Stomach (tissue), 9 donors: Measurements from ENCODE around the gene DRD3. TPM values are rescaled to one million over a fixed set of nuclear protein-coding genes. Genes with fewer than 3 reads are reported as not detected.

ENCODE experiments used
- DNase-seq, 2 donors: peaks; one replicate each; pipeline versions ENCODE4 v3.0.0 to v3.0.0-alpha.2; 2013 to 2019
- H3K27ac ChIP-seq, 5 donors: fragments of 200-600 bp in 4 of 5; sonication (generic) in 4 of 5; one replicate each; pipeline ENCODE4 v1.5.1; 2013 to 2019; ENCODE audit warnings: mild to moderate bottlenecking in 1 of 5, moderate library complexity in 1 of 5
- H3K27me3 ChIP-seq, 3 donors: fragments of 200-600 bp; sonication (generic); one replicate each; pipeline ENCODE4 v1.5.1; 2017 to 2019; ENCODE audit warnings: mixed run types in 1 of 3
- H3K36me3 ChIP-seq, 4 donors: fragments of 200-600 bp; sonication (generic); 1 replicate in 3 of 4; 2 replicates in 1 of 4; pipeline ENCODE4 v1.5.1; 2016 to 2019
- H3K4me1 ChIP-seq, 4 donors: fragments of 200-600 bp; sonication (generic); one replicate each; pipeline ENCODE4 v1.5.1; 2016 to 2019
- H3K4me3 ChIP-seq, 4 donors: fragments of 200-600 bp; sonication (generic) in 3 of 4; one replicate each; pipeline ENCODE4 v1.5.1; 2016 to 2019; ENCODE audit warnings: mild to moderate bottlenecking in 1 of 4
- H3K9me3 ChIP-seq, 4 donors: fragments of 200-600 bp; sonication (generic); one replicate each; pipeline ENCODE4 v1.5.1; 2016 to 2019
- EP300 ChIP-seq: sonication (generic); formaldehyde crosslinking; IDR thresholded peaks from one replicate; pipeline ENCODE4 v1.6.1; 2017; ENCODE audit warnings: antibody characterized with exemption
- POLR2A ChIP-seq, 4 donors: fragments of 450-650 bp; IDR thresholded peaks; one replicate each; pipeline ENCODE4 v1.6.1; 2016; ENCODE audit warnings: antibody characterized with exemption in 4 of 4, control low read depth in 2 of 4, mild to moderate bottlenecking in 1 of 4, moderate library complexity in 1 of 4
- POLR2AphosphoS5 ChIP-seq, 3 donors: sonication (generic); formaldehyde crosslinking; IDR thresholded peaks; one replicate each; pipeline ENCODE4 v1.6.1; 2016; ENCODE audit warnings: antibody characterized with exemption in 3 of 3
- WGBS, 5 donors: extraction: QIAGEN DNeasy Blood & Tissue Kit in 3 of 5; methylation state at CpG; one replicate each; pipeline versions ENCODE4 v1.1.5 to v1.1.7; 2013 to 2018; 5-methylcytosine and 5-hydroxymethylcytosine counted together
- intact Hi-C: fragments of 100-400 bp; cut with DNase I; formaldehyde crosslinking; loops from one replicate; pipeline ENCODE4 v1.15.1; 2023; ENCODE audit warnings: low total_unique reads
- polyA plus RNA-seq, 3 donors: library from polyadenylated mRNA; stranded (reverse); fragments of 200-250 nt; gene quantifications; one replicate each; pipeline ENCODE4 v1.2.3, GENCODE V29; 2013
- total RNA-seq, 5 donors: library from RNA; depleted of rRNA; stranded (reverse); fragments of >200 nt; gene quantifications; one replicate each; pipeline versions ENCODE4 v1.1.0 to v1.2.3, GENCODE V29; 2014 to 2016
- TF ChIP-seq, protein P1 (sequence below), 7 experiments: fragments of 450-650 bp in 4 of 7; fragments of 200-600 bp in 3 of 7; sonication (generic) in 3 of 7; IDR thresholded peaks; one replicate each; pipeline ENCODE4 v1.5.1; 2016 to 2019; ENCODE audit warnings: antibody characterized with exemption in 7 of 7, control low read depth in 2 of 7, mild to moderate bottlenecking in 1 of 7
- donor health status: healthy with polysubstance abuse.
- donor health status: Bipolar disorder and iron deficiency.
- donor health status: healthy.

Gene DRD3
- total and polyA plus RNA-seq, 8 donors: not detected

DNA sequence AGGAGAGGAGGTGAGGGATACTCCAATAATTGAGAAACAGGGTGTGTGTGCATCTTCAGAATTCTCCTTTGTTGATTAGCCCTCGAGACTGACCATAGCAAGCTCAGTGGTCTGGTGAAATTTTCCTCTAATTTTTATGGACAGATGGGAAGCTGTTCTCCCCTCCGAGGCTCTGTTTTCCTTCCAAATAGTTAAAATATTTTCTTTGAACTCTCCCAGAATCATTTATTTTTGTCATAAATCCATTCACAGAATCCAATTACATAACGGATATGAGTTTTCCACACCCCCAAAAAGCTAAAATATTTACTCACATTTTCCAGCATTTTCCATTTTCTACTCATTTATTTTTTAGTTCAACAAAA, 85.9 kb downstream of the DRD3 start:
- no peak overlapping the region for H3K4me3 ChIP-seq
- H3K36me3 ChIP-seq: peaks cover 0 to 10% (median 0%) of the 10 kb centered on the region in 4 donors
- H3K27me3 ChIP-seq: no peaks in the 10 kb centered on the region
- TF ChIP-seq EP300 (no peak), POLR2AphosphoS5 (IDR thresholded peaks at IDR 0.05) (no peak), POLR2A (IDR thresholded peaks at IDR 0.05) (no peak)
- TF ChIP-seq, protein P1, sequence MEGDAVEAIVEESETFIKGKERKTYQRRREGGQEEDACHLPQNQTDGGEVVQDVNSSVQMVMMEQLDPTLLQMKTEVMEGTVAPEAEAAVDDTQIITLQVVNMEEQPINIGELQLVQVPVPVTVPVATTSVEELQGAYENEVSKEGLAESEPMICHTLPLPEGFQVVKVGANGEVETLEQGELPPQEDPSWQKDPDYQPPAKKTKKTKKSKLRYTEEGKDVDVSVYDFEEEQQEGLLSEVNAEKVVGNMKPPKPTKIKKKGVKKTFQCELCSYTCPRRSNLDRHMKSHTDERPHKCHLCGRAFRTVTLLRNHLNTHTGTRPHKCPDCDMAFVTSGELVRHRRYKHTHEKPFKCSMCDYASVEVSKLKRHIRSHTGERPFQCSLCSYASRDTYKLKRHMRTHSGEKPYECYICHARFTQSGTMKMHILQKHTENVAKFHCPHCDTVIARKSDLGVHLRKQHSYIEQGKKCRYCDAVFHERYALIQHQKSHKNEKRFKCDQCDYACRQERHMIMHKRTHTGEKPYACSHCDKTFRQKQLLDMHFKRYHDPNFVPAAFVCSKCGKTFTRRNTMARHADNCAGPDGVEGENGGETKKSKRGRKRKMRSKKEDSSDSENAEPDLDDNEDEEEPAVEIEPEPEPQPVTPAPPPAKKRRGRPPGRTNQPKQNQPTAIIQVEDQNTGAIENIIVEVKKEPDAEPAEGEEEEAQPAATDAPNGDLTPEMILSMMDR (IDR thresholded peaks at IDR 0.05): no peak
- no peaks in the 10 kb centered on the region for H3K9me3 ChIP-seq
- H3K4me1 ChIP-seq: no peaks in the 10 kb centered on the region
- intact Hi-C loops: no loop called here
- WGBS, 5 donors: 31 to 42% (median 36%) methylated on average over 3 of the region's 3 CpGs
- H3K27ac ChIP-seq: no peak overlapping the region
- DNase-seq: no peak

DNA sequence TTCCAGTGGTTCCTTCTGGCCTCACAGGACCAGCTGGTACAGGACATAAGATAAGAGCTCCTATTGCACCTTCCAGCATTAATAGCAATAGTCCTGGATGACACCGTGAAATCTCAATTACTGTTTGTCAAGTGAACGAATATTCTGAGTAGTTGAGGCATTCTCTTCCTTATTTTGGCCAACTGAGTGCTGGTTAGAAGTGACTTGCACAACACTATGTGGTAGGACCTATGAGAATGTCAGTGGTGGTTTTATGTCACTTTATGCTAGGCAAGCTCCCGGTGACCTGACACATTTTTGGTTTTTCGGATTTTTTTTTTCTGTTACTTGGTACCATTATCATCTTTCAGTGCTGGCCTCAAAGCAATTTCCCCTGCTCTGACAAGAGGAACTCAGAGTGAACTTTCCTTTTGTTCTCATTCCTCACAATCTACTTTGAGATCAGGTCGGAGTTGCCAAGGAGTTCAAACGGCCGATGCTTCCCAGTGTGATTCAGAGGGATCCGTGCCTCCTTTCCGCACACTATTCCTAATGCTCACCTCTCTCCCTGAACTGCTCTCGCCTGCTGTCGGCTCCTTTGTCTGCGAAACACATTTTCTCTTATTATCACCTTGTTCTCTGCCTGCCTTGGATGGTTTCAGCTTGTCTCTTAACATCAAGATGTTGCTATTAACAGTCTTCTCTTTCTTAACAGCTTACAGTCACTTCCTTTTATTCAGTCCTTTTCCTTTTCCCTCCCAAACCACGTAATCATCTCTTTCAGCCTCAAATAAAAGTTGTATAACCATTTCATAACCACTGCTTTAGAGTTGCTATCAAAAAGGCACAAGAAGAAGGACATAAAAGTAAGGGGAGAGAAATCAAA, 86.5 kb downstream of the DRD3 start:
- Histone ChIP-seq H3K4me3 (no peak overlapping the region), H3K27ac (no peak overlapping the region), H3K27me3 (no peaks in the 10 kb centered on the region), H3K9me3 (no peaks in the 10 kb centered on the region), H3K36me3 (peaks cover 0 to 16% (median 5%) of the 10 kb centered on the region in 4 donors), H3K4me1 (no peaks in the 10 kb centered on the region)
- WGBS, 5 donors: 33 to 45% (median 36%) methylated on average over 13 of the region's 13 CpGs
- TF ChIP-seq POLR2AphosphoS5 (IDR thresholded peaks at IDR 0.05) (no peak), POLR2A (IDR thresholded peaks at IDR 0.05) (no peak)
- intact Hi-C loops: no loop called here
- no peak for DNase-seq

DNA sequence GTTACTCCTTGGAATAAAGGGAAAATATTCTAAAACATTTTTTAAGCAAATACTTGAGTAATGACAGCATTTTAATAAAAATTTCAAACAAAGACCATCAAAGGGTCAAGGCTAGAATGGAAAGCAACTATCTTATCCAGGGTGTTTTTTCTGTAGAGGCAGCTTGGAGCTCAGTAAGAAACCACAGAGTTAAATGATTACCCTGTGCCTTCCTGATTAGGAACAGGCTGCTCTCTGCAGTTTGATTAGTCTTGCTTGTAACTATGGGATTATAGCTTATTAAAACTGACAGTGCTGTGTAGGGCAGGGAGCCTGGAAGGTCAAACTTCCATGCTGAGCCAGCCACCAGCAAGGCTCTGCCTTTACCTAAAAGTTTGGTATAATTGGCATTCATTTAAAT, 89.2 kb downstream of the DRD3 start:
- H3K27ac ChIP-seq: no peak overlapping the region
- H3K27me3 ChIP-seq: no peaks in the 10 kb centered on the region
- no peak for TF ChIP-seq EP300
- TF ChIP-seq POLR2AphosphoS5 (IDR thresholded peaks at IDR 0.05): no peak
- TF ChIP-seq, protein P1 (IDR thresholded peaks at IDR 0.05): no peak
- no peak for TF ChIP-seq POLR2A (IDR thresholded peaks at IDR 0.05)
- no peak for DNase-seq
- H3K4me3 ChIP-seq: no peak overlapping the region
- intact Hi-C loops: no loop called here
- H3K4me1 ChIP-seq: no peaks in the 10 kb centered on the region
- no peaks in the 10 kb centered on the region for H3K9me3 ChIP-seq
- peaks cover 18 to 43% (median 32%) of the 10 kb centered on the region in 4 donors for H3K36me3 ChIP-seq

DNA sequence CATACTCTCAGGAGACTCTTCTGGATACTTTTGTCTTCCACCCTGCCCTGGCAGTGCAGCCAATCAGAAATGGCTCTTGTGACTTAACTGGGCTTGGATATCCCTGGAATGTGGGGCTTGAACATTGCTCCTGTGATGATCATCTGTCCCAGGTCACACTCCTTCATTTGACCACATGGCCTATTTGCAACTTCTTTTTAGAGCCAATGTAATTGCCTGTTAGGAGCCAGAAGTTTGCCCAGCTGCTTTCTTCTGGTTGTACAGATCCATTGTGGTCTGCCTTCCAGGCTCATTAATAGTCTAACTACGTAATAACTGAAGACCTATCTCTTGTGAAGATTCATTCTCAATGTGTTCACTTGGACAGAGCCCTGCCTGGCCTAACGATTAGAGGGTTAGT, 92.5 kb downstream of the DRD3 start:
- DNase-seq: no peak
- WGBS, 5 donors: 93 to 100% (median 96%) methylated on average over 2 of the region's 2 CpGs
- Histone ChIP-seq H3K9me3 (no peaks in the 10 kb centered on the region), H3K4me1 (no peaks in the 10 kb centered on the region), H3K36me3 (peaks cover 21 to 73% (median 63%) of the 10 kb centered on the region in 4 donors), H3K4me3 (no peak overlapping the region), H3K27me3 (no peaks in the 10 kb centered on the region), H3K27ac (no peak overlapping the region)
- intact Hi-C loops: no loop called here
- TF ChIP-seq, protein P1 (IDR thresholded peaks at IDR 0.05): no peak

DNA sequence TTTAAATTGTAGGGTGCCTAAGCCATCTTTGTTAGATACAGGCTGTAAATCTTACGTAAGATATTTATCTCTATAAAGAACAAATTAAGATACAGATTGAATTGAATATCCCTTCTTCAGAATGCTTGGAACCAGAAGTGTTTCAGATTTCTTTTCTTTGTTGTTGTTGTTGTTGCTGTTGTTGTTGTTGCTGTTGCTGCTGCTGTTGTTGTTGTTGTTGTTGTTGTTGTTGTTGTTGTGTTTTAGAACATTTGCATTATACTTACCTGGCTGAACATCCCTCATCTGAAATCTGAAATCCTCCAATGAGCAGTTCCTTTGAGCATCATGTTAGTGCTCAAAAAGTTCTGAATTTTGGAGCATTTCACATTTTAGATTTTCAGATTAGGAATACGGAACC, 95.7 kb downstream of the DRD3 start:
- Histone ChIP-seq H3K27ac (no peak overlapping the region), H3K27me3 (no peaks in the 10 kb centered on the region), H3K36me3 (peaks cover 21 to 98% (median 94%) of the 10 kb centered on the region in 4 donors), H3K9me3 (no peaks in the 10 kb centered on the region), H3K4me1 (no peaks in the 10 kb centered on the region), H3K4me3 (no peak overlapping the region)
- intact Hi-C loops: no loop called here
- TF ChIP-seq POLR2AphosphoS5 (IDR thresholded peaks at IDR 0.05): no peak
- TF ChIP-seq, protein P1 (IDR thresholded peaks at IDR 0.05): no peak
- TF ChIP-seq POLR2A (IDR thresholded peaks at IDR 0.05): no peak
- TF ChIP-seq EP300: no peak
- WGBS, 5 donors: 94 to 99% (median 98%) methylated on average over 2 of the region's 2 CpGs
- DNase-seq: no peak
